Gastroesophageal sphincter (tissue), 4 donors: ENCODE measurements around the gene TBC1D4. TPM values are rescaled to one million over a fixed set of nuclear protein-coding genes. Genes with fewer than 3 reads are reported as not detected.

Experiments used
- ATAC-seq: fragments of 150-250 bp; one replicate; pipeline ENCODE4 v1.9.1; 2016; ENCODE audit warnings: mild to moderate bottlenecking, moderate library complexity
- H3K27ac ChIP-seq, 4 donors: fragments of 200-600 bp; sonication (generic) in 3 of 4; 1 replicate in 3 of 4; 2 replicates in 1 of 4; pipeline ENCODE4 v1.5.1; 2016 to 2019
- H3K27me3 ChIP-seq: fragments of 200-600 bp; sonication (generic); one replicate; pipeline ENCODE4 v1.5.1; 2019
- H3K36me3 ChIP-seq, 2 donors: fragments of 200-600 bp; sonication (generic); one replicate each; pipeline ENCODE4 v1.5.1; 2019; ENCODE audit warnings: control low read depth in 1 of 2
- H3K4me1 ChIP-seq, 3 donors: fragments of 200-600 bp; sonication (generic); 1 replicate in 2 of 3; 2 replicates in 1 of 3; pipeline ENCODE4 v1.5.1; 2016 to 2019; ENCODE audit warnings: control low read depth in 2 of 3
- H3K4me3 ChIP-seq, 2 donors: fragments of 200-600 bp; sonication (generic); one replicate each; pipeline ENCODE4 v1.5.1; 2019; ENCODE audit warnings: mild to moderate bottlenecking in 1 of 2, moderate library complexity in 1 of 2
- H3K9me3 ChIP-seq, 3 donors: fragments of 200-600 bp; sonication (generic); one replicate each; pipeline ENCODE4 v1.5.1; 2017 to 2019; ENCODE audit warnings: control low read depth in 2 of 3
- EP300 ChIP-seq: sonication (generic); formaldehyde crosslinking; IDR thresholded peaks from one replicate; pipeline ENCODE4 v1.6.1; 2017; ENCODE audit warnings: antibody characterized with exemption, mild to moderate bottlenecking
- POLR2A ChIP-seq, 2 donors: fragments of 450-650 bp; IDR thresholded peaks; one replicate each; pipeline ENCODE4 v1.6.1; 2017; ENCODE audit warnings: antibody characterized with exemption in 2 of 2, mild to moderate bottlenecking in 2 of 2, moderate library complexity in 1 of 2
- POLR2AphosphoS5 ChIP-seq: sonication (generic); formaldehyde crosslinking; IDR thresholded peaks from one replicate; pipeline ENCODE4 v1.6.1; 2017; ENCODE audit warnings: antibody characterized with exemption
- WGBS, 2 donors: methylation state at CpG; one replicate each; pipeline ENCODE4 v1.1.5; 2018; ENCODE audit warnings: low coverage in 1 of 2; 5-methylcytosine and 5-hydroxymethylcytosine counted together
- total RNA-seq, 4 donors: library from RNA; depleted of rRNA; stranded (reverse); fragments of >200 nt; gene quantifications; one replicate each; pipeline ENCODE4 v1.1.0, GENCODE V29; 2016
- TF ChIP-seq, protein P1 (sequence below), 4 experiments: fragments of 200-600 bp in 2 of 4; fragments of 450-650 bp in 2 of 4; sonication (generic) in 1 of 4; IDR thresholded peaks; one replicate each; pipeline ENCODE4 v1.5.1; 2017 to 2019; ENCODE audit warnings: antibody characterized with exemption in 4 of 4, mild to moderate bottlenecking in 2 of 4, moderate library complexity in 2 of 4

Gene TBC1D4
- total RNA-seq, 4 donors from 2014 or later, result 12.8 to 28.0 (median 22.4) TPM

DNA sequence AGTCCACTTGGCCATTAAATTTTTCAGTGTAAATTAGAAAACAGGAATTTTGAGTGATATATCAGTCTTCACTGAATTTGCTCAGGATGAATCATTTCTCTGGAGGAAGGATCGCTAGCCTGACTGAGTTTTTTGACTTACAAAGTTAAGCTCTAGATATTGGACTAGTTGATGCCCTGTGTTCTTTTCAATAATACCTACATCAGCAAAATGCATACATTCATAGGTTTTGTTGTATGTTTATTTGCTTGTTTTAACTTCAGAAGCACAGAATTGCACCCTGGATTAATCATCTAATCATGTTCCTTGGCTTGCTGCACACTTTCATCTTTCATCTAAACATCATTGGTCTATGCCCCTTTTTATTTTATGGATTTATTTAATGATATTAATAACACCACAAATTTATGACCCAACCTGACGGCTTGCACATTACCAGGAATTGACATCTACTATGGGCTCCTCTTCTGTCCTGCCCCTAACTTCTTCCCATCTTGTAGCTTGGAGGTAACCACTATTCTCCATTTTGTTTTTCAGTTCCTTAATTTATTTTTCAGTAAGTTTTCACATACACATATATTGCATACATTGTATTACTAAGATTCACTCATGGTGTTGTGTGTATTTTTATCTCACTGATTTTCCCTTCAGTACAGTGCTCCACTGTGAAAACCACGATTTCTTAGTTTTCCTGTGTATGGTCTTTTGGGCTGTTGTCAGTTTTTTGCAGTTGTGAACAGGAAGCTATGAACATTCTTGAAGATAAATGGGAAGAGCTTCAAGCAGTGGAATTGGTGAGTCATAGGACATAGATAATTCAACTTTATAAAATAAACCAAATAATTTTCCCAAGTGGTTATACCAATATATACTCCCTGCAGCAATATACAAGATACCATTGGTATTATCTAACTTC is 32.4 kb upstream of the TBC1D4 start:
- ATAC-seq, result no peak
- Histone ChIP-seq H3K4me1 (no peaks in the 10 kb centered on the region), H3K4me3 (no peak overlapping the region), H3K9me3 (no peaks in the 10 kb centered on the region), H3K27me3 (no peaks in the 10 kb centered on the region), H3K36me3 (no peaks in the 10 kb centered on the region), H3K27ac (no peak overlapping the region)
- TF ChIP-seq POLR2AphosphoS5 (no peak), POLR2A (IDR thresholded peaks at IDR 0.05) (no peak), EP300 (no peak)
- TF ChIP-seq, protein P1, sequence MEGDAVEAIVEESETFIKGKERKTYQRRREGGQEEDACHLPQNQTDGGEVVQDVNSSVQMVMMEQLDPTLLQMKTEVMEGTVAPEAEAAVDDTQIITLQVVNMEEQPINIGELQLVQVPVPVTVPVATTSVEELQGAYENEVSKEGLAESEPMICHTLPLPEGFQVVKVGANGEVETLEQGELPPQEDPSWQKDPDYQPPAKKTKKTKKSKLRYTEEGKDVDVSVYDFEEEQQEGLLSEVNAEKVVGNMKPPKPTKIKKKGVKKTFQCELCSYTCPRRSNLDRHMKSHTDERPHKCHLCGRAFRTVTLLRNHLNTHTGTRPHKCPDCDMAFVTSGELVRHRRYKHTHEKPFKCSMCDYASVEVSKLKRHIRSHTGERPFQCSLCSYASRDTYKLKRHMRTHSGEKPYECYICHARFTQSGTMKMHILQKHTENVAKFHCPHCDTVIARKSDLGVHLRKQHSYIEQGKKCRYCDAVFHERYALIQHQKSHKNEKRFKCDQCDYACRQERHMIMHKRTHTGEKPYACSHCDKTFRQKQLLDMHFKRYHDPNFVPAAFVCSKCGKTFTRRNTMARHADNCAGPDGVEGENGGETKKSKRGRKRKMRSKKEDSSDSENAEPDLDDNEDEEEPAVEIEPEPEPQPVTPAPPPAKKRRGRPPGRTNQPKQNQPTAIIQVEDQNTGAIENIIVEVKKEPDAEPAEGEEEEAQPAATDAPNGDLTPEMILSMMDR (IDR thresholded peaks at IDR 0.05), result no peak
- WGBS, 2 donors, result 76 to 82% methylated on average over 3 of the region's 3 CpGs

DNA sequence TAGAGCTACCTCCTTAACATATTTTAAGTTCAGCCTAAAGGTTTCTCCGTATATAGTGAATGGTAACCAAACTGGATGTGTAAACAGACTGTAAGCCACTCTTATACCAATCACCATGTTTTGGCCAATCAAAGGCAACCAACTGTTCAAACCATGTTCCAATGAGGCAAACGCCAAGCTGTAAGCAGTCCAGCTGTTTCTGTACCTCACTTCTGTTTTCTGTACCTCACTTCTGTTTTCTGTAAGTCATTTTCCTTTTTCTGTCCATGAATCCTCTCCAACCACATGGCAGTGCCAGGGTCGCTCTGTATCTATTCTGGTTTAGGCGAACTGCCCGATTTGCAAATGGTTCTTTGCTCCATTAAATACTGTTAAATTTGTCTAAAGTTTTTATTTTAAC is 31.3 kb upstream of the TBC1D4 start:
- Histone ChIP-seq H3K4me1 (no peaks in the 10 kb centered on the region), H3K36me3 (no peaks in the 10 kb centered on the region), H3K4me3 (no peak overlapping the region), H3K27me3 (no peaks in the 10 kb centered on the region), H3K27ac (no peak overlapping the region), H3K9me3 (no peaks in the 10 kb centered on the region)
- 85 to 91% methylated on average over 2 to 5 of the region's 5 CpGs for WGBS, 2 donors
- no peak for TF ChIP-seq EP300
- TF ChIP-seq POLR2AphosphoS5, result no peak
- no peak for TF ChIP-seq POLR2A (IDR thresholded peaks at IDR 0.05)
- TF ChIP-seq, protein P1 (IDR thresholded peaks at IDR 0.05), result no peak
- ATAC-seq, result no peak

DNA sequence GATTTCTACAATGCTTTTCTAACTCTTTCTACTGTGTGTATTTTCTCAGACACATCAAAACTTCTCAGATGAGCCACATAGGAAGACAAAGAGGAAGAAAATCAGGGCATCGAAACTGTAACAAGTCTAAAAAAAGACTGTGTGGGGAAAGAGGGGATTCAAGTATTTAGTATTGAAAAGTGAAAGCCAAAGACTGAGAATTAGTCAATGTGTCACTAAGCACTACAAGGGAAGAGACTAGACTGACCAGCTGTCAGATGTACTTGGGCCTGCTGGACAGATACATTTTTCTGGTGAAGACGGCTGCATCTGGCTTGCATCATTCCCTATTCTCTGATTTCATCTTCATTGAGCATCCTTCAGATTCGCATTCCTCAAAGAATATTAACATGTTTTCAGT is 30.3 kb upstream of the TBC1D4 start:
- 49 to 63% methylated on average over 2 to 3 of the region's 3 CpGs for WGBS, 2 donors
- Histone ChIP-seq H3K9me3 (no peaks in the 10 kb centered on the region), H3K27me3 (no peaks in the 10 kb centered on the region), H3K27ac (no peak overlapping the region), H3K4me3 (no peak overlapping the region), H3K36me3 (no peaks in the 10 kb centered on the region), H3K4me1 (no peaks in the 10 kb centered on the region)
- no peak for ATAC-seq
- TF ChIP-seq EP300 (no peak), POLR2AphosphoS5 (no peak), POLR2A (IDR thresholded peaks at IDR 0.05) (no peak)
- TF ChIP-seq, protein P1 (IDR thresholded peaks at IDR 0.05), result no peak

DNA sequence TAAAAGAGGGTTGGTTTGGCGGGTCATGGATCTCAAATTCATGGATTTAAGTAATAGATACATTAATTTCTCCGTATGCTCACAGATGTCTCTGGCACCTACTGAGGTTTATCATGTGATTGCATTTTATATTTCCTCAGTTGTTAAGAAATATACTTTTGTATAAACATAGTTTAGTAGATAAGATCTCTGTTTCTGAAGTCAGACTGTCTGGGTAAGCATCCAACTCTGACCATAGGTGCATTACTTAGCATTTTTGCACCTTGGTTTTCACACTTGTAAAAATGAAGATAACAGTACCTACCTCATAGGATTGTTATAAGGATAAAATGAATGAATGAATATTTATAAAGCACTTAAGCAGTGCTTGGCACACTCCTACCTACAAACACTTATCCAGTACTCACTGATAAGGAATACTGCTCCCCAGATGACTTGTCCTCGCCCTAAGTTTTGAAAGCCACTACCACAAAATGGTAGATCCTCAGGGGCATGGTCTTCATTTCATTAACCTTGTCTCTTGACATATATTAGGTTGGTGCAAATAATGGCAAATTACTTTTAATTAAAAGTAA is 29.2 kb upstream of the TBC1D4 start:
- ATAC-seq, result no peak
- Histone ChIP-seq H3K36me3 (no peaks in the 10 kb centered on the region), H3K27me3 (no peaks in the 10 kb centered on the region), H3K4me1 (no peaks in the 10 kb centered on the region), H3K4me3 (no peak overlapping the region), H3K9me3 (no peaks in the 10 kb centered on the region), H3K27ac (no peak overlapping the region)
- TF ChIP-seq POLR2AphosphoS5 (no peak), POLR2A (IDR thresholded peaks at IDR 0.05) (no peak), EP300 (no peak)
- TF ChIP-seq, protein P1 (IDR thresholded peaks at IDR 0.05), result no peak
- 90 to 92% methylated on average over 3 of the region's 3 CpGs for WGBS, 2 donors
